Neural progenitor cell (in vitro differentiated cells): ENCODE data around the gene CD300LD.

Experiments
- EZH2 ChIP-seq: fragments of 200-600 bp; sonication (generic); IDR thresholded peaks from 2 replicates; pipeline ENCODE4 v1.6.1; 2017; ENCODE audit warnings: antibody characterized with exemption, mild to moderate bottlenecking, moderate library complexity
- TF ChIP-seq, protein P1 (sequence below): fragments of 200-600 bp; sonication (generic); IDR thresholded peaks from 2 replicates; pipeline ENCODE4 v1.5.1; 2017; ENCODE audit warnings: antibody characterized with exemption, mild to moderate bottlenecking

DNA sequence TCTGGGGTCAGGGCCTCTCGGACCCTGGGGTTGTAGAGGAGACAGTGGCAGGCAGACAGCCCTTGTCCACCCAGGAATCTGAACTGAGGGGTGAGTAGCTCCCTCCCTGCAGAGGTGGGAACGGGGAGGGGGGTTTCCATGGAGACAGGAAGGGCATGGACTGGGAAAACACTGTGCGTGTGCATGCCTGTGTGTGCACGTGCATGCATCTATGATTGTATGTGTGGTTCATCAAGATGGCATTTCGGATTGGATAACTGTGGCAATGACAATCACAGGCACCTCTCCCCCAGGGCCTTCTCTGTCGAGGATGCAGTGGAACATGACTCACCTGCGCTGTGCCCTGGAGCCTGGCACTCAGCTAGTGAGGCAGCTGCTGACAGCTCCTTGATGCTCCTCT, 40.0 kb downstream of the CD300LD start:
- TF ChIP-seq, protein P1, sequence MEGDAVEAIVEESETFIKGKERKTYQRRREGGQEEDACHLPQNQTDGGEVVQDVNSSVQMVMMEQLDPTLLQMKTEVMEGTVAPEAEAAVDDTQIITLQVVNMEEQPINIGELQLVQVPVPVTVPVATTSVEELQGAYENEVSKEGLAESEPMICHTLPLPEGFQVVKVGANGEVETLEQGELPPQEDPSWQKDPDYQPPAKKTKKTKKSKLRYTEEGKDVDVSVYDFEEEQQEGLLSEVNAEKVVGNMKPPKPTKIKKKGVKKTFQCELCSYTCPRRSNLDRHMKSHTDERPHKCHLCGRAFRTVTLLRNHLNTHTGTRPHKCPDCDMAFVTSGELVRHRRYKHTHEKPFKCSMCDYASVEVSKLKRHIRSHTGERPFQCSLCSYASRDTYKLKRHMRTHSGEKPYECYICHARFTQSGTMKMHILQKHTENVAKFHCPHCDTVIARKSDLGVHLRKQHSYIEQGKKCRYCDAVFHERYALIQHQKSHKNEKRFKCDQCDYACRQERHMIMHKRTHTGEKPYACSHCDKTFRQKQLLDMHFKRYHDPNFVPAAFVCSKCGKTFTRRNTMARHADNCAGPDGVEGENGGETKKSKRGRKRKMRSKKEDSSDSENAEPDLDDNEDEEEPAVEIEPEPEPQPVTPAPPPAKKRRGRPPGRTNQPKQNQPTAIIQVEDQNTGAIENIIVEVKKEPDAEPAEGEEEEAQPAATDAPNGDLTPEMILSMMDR, result no peak
- no peak for TF ChIP-seq EZH2
